GM21515 (cell line): ENCODE results near the gene KLF17.
"Not testable (repeated sequence)": the region's sequence is repeated elsewhere in the genome, so short reads cannot be mapped to it uniquely, and the experiment has no call there.

Source experiments
- ATAC-seq: cut with Tn5 transposase; IDR thresholded peaks from one replicate; pipeline ENCODE4 v1.9.1; 2021; ENCODE audit not compliant: unreplicated experiment

KLF17 gene

DNA sequence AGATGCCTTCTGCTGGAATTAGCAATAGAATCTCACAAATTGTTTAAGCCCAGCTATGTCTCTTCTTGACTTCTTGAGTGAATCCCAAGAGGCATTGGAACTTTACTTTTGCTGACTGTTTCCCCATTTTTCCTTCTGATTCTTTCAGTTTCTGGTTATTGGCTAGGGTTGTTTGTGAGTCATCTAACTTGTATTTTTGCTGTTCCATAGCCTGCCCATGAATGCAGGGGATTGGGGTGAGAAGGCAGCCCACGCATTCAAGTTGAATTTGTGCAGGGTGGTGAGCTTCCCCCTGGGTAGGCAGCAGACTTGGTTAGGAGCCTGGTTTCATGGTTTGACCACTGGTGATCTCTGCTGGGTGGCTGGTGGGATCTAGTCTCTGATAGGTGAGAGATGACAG lies 10.4 kb upstream of the KLF17 start:
- no peak for ATAC-seq

- ATAC-seq = no peak
These were observed 9.7 kb upstream of the KLF17 start for GRCh38 chr1:44108971-44109370.

GRCh38 chr1:44110916-44111315 lies 7.7 kb upstream of the KLF17 start:
- no peak for ATAC-seq

GRCh38 chr1:44111861-44112260 lies 6.8 kb upstream of the KLF17 start:
- ATAC-seq = no peak

DNA sequence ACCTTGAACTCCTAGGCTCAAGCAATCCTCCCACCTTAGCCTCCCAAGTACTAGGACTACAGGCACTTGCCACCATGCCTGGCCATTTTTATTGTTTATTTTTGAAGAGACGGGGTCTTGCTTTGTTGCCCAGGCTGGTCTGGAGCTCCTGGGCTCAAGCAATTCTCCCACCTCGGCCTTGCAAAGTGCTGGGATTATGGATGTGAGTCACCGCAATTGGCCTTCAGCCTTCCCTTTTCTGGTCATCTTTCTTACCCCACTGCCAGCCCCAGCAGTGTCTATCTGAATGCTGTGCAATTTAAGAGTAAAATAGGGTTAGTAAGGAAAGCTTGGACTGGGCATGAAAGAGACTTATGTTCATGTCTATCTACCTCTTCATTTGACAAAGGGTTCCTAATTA lies 6.1 kb upstream of the KLF17 start:
- ATAC-seq = no peak

- no peak for ATAC-seq
These were observed 5.5 kb upstream of the KLF17 start for GRCh38 chr1:44113095-44113609.

DNA sequence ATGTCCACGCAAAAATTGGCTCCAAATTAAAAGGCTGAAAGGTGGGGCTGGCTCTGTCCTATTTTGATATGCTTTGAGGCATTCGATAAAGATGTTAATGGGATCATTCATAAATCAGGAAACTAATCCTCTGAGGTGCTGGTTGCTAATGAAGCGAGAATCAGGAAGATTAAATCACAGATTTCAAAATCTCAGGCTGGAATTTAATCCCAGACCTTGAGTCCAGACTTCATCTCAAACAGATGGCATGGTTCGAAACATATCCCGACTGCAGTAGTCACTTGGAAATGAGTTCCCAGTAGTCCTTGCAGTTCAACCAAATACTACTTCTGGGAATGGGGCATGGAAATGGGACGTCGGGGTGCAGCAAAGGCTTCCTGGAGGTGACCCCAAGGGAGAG lies 4.5 kb upstream of the KLF17 start:
- ATAC-seq = no peak

- ATAC-seq = not testable (repeated sequence)
These were observed 1.3 kb upstream of the KLF17 start for GRCh38 chr1:44117272-44117671.

GRCh38 chr1:44119525-44119924 lies 904 bp downstream of the KLF17 start:
- no peak for ATAC-seq

GRCh38 chr1:44120398-44120949 lies 1.9 kb downstream of the KLF17 start:
- no peak for ATAC-seq

DNA sequence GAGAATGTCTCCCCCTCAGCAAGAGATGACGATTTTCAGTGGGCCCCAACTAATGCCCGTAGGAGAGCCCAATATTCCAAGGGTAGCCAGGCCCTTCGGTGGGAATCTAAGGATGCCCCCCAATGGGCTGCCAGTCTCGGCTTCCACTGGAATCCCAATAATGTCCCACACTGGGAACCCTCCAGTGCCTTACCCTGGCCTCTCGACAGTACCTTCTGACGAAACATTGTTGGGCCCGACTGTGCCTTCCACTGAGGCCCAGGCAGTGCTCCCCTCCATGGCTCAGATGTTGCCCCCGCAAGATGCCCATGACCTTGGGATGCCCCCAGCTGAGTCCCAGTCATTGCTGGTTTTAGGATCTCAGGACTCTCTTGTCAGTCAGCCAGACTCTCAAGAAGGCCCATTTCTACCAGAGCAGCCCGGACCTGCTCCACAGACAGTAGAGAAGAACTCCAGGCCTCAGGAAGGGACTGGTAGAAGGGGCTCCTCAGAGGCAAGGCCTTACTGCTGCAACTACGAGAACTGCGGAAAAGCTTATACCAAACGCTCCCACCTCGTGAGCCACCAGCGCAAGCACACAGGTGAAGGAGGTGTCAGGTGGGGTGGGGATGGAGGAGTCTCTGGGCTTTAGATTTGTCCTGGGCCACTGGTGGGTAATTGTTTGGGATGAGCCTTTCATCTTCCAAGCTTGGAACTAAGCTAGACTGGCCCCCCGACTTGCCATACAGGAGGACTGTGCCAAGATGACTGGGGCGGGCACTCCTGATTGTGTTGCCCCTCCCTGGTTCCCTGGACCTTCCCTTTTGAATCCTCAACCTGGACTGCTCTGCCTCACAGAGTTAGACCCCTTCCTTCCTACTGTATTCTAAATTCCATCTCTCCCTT lies 11.2 kb downstream of the KLF17 start:
- ATAC-seq = no peak

DNA sequence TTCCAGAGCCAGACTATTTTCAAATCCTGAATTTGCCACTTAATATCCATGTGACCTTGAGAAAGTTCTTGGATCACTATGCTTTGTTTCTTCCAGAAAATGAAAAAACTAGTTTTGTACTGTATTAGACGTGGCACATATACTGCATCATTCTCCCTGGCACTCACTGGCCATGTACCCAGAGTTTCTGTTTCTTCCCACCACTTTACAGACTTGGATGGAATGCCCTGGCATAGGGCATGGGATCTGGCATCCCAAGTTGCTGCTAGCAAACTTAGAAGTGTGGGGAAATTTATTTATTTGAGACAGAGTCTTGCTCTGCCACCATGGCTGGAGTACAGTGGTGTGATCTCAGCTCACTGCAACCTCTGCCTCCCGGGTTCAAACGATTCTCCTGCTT lies 12.8 kb downstream of the KLF17 start:
- no peak for ATAC-seq

DNA sequence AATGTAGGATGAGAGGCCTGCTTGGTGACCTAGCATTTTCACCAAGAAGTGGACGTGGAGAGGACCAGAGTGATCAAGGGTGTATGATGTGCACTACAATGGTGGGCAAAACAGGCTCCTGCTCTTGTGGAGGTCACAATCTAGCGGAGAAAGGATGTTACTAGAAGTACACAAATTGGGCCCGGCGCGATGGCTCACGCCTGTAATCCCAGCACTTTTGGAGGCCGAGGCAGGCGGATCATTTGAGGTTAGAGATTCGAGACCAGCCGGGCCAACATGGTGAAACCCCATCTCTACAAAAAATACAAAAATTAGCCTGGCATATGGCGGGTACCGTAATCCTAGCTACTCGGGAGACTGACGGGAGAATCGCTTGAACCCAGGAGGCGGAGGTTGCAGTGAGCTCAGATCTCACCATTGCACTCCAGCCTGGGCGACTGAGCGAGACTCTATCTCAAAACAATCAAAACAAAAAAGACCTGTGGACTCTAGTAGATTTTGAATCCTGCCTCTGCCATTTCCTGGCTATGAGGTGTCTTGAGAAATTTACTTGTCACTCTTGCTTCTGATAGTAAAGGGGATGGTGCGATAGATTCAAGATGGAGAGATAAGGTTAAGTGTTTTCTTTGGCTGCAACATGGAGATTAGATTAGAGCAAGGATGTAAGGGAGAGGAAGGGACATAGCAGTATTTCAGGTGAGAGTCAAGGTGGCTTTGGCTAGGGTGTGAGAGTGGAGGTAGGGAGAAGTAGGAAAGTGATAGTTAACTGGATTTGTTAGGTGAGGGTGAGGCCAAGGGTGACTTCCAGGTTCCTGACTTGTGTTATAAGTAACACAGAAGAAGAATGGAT lies 15.7 kb downstream of the KLF17 start:
- no peak for ATAC-seq

GRCh38 chr1:44135886-44136285 lies 17.3 kb downstream of the KLF17 start:
- ATAC-seq = no peak

GRCh38 chr1:44138239-44138638 lies 19.6 kb downstream of the KLF17 start:
- no peak for ATAC-seq

- ATAC-seq = not testable (repeated sequence)
These were observed 20.9 kb downstream of the KLF17 start for GRCh38 chr1:44139565-44139964.

- no peak for ATAC-seq
These were observed 22.9 kb downstream of the KLF17 start, which contains the start of gene KLF18 for GRCh38 chr1:44141531-44141930. TSS of gene KLF18 (minus strand) at chr1:44141631. CDS start at chr1:44141631, 0 bp downstream.

DNA sequence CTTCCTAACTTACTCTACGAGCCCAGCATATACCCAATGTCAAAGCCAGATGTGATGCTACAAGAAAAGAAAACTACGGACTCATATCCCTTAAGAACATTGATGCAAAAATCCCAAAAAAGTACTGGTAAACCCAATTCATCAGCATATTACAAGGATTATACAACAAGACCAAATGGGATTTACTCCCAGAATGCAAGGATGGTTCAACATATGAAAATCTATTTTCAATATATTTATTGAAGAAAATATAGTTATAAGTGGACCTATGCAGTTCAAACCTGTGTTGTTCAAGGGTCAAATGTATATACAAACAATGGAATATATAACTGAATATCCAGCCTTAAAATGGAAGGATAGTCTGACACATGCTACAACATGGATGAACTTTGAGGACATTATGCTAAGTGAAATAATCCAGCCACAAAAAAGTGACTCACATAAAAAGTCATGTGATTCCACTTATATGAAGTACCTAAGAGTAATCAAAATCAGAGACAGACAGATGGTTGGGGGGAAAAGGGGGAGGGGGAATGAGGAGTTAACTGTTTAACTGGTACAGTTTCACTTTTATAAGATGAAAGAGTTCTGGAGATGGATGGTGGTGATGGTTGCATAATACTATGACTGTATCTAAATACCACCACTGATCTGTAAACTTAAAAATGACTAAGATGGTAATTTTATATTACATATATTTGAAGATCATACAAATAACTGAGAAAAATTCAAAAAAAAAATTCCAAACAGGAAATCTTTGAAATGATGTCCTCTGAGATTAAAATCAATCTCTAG lies 26.5 kb downstream of the KLF17 start:
- ATAC-seq = no peak

- ATAC-seq = no peak
These were observed 28.1 kb downstream of the KLF17 start for GRCh38 chr1:44146536-44147361.

- no peak for ATAC-seq
These were observed 29.0 kb downstream of the KLF17 start for GRCh38 chr1:44147582-44147981.
